Osteoblast (primary cell): ENCODE data around the gene FBXL3. TPM values are rescaled to one million over a fixed set of nuclear protein-coding genes. Genes with fewer than 3 reads are reported as not detected.

Experiments
- DNase-seq: peaks from one replicate; pipeline ENCODE4 v3.0.0; 2011; ENCODE audit warnings: low spot score, mixed read lengths; ENCODE audit not compliant: insufficient read length; ENCODE audit errors: missing footprints
- H2AFZ ChIP-seq: 2 replicates; pipeline ENCODE4 v1.6.0; 2011; ENCODE audit warnings: mild to moderate bottlenecking, low read length
- H3K27ac ChIP-seq: 2 replicates; pipeline ENCODE4 v1.5.1; 2011; ENCODE audit warnings: mild to moderate bottlenecking, low read depth, low read length, moderate library complexity
- H3K27me3 ChIP-seq: 2 replicates; pipeline ENCODE4 v1.6.0; 2012; ENCODE audit warnings: mild to moderate bottlenecking, control low read depth, inconsistent platforms, low read length, moderate library complexity; ENCODE audit not compliant: insufficient read depth
- H3K36me3 ChIP-seq: 2 replicates; pipeline ENCODE4 v1.5.1; 2011; ENCODE audit warnings: mild to moderate bottlenecking, low read length, control low read depth, moderate library complexity; ENCODE audit not compliant: insufficient read depth
- H3K4me1 ChIP-seq: 2 replicates; pipeline ENCODE4 v1.5.1; 2011; ENCODE audit warnings: mild to moderate bottlenecking, low read length, control low read depth, moderate library complexity; ENCODE audit not compliant: insufficient read depth
- H3K4me2 ChIP-seq: 2 replicates; pipeline ENCODE4 v1.6.0; 2011; ENCODE audit warnings: mild to moderate bottlenecking, low read length; ENCODE audit not compliant: insufficient read depth
- H3K4me3 ChIP-seq: fragments of 200-600 bp; sonication (generic); 3 replicates; pipeline ENCODE4 v1.5.1; 2012; ENCODE audit warnings: mild to moderate bottlenecking, low read length, inconsistent platforms; ENCODE audit not compliant: insufficient read depth
- H3K79me2 ChIP-seq: 2 replicates; pipeline ENCODE4 v1.6.0; 2012; ENCODE audit warnings: mild to moderate bottlenecking, low read length, control low read depth, inconsistent platforms; ENCODE audit not compliant: insufficient read depth
- H3K9me3 ChIP-seq: 2 replicates; pipeline ENCODE4 v1.5.1; 2011; ENCODE audit warnings: low read depth, low read length, control low read depth
- H4K20me1 ChIP-seq: 2 replicates; pipeline ENCODE4 v1.6.0; 2012; ENCODE audit warnings: mild to moderate bottlenecking, low read length, control low read depth; ENCODE audit not compliant: insufficient read depth
- total RNA-seq: library from RNA; depleted of rRNA; stranded (reverse); fragments of >200 nt; gene quantifications from 2 replicates; pipeline ENCODE4 v1.2.3, GENCODE V29; 2012
- TF ChIP-seq, protein P1 (sequence below): IDR thresholded peaks from 2 replicates; pipeline ENCODE4 v1.5.1; 2011; ENCODE audit warnings: mild to moderate bottlenecking, low read depth, low read length, moderate library complexity; ENCODE audit errors: extremely low read depth

The FBXL3 gene
- total RNA-seq, 1 donor, result 76.0 TPM

- TF ChIP-seq, protein P1, sequence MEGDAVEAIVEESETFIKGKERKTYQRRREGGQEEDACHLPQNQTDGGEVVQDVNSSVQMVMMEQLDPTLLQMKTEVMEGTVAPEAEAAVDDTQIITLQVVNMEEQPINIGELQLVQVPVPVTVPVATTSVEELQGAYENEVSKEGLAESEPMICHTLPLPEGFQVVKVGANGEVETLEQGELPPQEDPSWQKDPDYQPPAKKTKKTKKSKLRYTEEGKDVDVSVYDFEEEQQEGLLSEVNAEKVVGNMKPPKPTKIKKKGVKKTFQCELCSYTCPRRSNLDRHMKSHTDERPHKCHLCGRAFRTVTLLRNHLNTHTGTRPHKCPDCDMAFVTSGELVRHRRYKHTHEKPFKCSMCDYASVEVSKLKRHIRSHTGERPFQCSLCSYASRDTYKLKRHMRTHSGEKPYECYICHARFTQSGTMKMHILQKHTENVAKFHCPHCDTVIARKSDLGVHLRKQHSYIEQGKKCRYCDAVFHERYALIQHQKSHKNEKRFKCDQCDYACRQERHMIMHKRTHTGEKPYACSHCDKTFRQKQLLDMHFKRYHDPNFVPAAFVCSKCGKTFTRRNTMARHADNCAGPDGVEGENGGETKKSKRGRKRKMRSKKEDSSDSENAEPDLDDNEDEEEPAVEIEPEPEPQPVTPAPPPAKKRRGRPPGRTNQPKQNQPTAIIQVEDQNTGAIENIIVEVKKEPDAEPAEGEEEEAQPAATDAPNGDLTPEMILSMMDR, result no peak
- no peak overlapping the region for H3K4me2 ChIP-seq
- DNase-seq, result peak; percentile 9
Observed at GRCh38 chr13:77029436-77029835, 2.5 kb upstream of the FBXL3 start.

DNA sequence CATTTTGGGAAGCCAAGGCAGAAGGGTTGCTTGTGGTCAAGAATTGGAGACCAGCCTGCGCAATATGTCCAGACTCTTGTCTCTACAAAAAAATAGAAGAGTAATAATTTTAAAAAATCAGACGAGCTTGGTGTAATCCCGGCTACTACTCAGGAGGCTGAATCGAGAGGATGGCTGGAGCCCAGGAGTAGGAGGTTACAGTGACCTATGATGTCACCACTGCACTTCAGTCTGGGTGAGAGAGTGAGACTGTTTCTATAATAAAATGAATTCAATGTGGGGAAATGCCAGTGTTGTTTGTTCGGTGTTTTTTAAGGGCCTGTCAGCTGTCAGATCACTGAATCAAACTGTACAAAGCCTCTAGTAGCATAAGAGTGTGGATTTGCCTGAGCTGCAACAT, 1.2 kb upstream of the FBXL3 start:
- peak overlapping the region; percentile 77 for H3K27ac ChIP-seq
- peak overlapping the region; percentile 87 for H3K4me2 ChIP-seq
- peaks cover 28% of the 10 kb centered on the region for H3K4me1 ChIP-seq
- H3K79me2 ChIP-seq, result peaks cover 37% of the 10 kb centered on the region
- H4K20me1 ChIP-seq, result peaks cover 20% of the 10 kb centered on the region
- no peak for DNase-seq
- H3K27me3 ChIP-seq, result no peaks in the 10 kb centered on the region
- no peaks in the 10 kb centered on the region for H3K36me3 ChIP-seq
- H3K4me3 ChIP-seq, result peak overlapping the region; percentile 89
- no peaks in the 10 kb centered on the region for H3K9me3 ChIP-seq
- peak overlapping the region; percentile 91 for H2AFZ ChIP-seq
- TF ChIP-seq, protein P1, result no peak

More at GRCh38 chr13:77029436-77029835, 2.5 kb upstream of the FBXL3 start:
- Histone ChIP-seq H4K20me1 (peaks cover 12% of the 10 kb centered on the region), H3K27ac (no peak overlapping the region), H2AFZ (no peak overlapping the region), H3K79me2 (peaks cover 24% of the 10 kb centered on the region), H3K9me3 (no peaks in the 10 kb centered on the region), H3K4me1 (peaks cover 27% of the 10 kb centered on the region), H3K4me3 (no peak overlapping the region), H3K36me3 (no peaks in the 10 kb centered on the region), H3K27me3 (no peaks in the 10 kb centered on the region)

GRCh38 chr13:77026255-77026860, 601 bp downstream of the FBXL3 start:
- Histone ChIP-seq H3K27me3 (no peaks in the 10 kb centered on the region), H3K4me3 (peak overlapping the region; percentile 89), H2AFZ (peak overlapping the region; percentile 90), H3K36me3 (peaks cover 2% of the 10 kb centered on the region), H3K27ac (peak overlapping the region; percentile 63), H4K20me1 (peaks cover 38% of the 10 kb centered on the region), H3K4me1 (peaks cover 44% of the 10 kb centered on the region), H3K9me3 (no peaks in the 10 kb centered on the region), H3K4me2 (peak overlapping the region; percentile 80), H3K79me2 (peaks cover 55% of the 10 kb centered on the region)
- peak; percentile 91 for DNase-seq
- TF ChIP-seq, protein P1, result no peak

- Histone ChIP-seq H3K4me1 (peaks cover 35% of the 10 kb centered on the region), H3K27me3 (no peaks in the 10 kb centered on the region), H3K79me2 (peaks cover 89% of the 10 kb centered on the region), H3K9me3 (no peaks in the 10 kb centered on the region), H3K36me3 (peaks cover 14% of the 10 kb centered on the region), H3K27ac (peak overlapping the region; percentile 5), H4K20me1 (peaks cover 65% of the 10 kb centered on the region), H2AFZ (no peak overlapping the region), H3K4me3 (no peak overlapping the region), H3K4me2 (peak overlapping the region; percentile 69)
- DNase-seq, result peak; percentile 67
- TF ChIP-seq, protein P1, result no peak
Observed at GRCh38 chr13:77022341-77022740, 4.6 kb downstream of the FBXL3 start.
